Fibroblast of gingiva (primary cell): ENCODE results near the gene EIF5A2.

Experiments used
- DNase-seq: peaks from one replicate; pipeline ENCODE4 v3.0.0-alpha.2; 2011; ENCODE audit warnings: low read depth

The EIF5A2 gene

DNA sequence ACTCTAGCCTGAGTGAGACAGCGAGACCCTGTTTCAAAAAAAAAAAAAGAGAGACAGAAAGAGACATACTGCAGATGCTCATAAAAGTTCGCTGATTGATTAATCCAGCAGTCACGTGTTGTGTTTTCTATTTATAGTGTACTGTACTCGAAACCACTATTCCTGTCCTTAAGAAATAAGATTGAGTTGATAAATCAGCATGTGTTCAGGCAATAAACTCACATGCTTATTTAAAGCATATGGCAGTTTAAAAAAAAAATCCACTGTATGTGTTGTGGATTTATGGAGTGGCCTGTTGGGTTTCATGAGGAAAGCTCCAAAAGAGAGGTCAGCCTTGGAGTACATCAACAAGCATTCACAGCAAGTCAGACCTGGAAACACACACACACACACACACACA, 56.1 kb downstream of the EIF5A2 start:
- no peak for DNase-seq

DNA sequence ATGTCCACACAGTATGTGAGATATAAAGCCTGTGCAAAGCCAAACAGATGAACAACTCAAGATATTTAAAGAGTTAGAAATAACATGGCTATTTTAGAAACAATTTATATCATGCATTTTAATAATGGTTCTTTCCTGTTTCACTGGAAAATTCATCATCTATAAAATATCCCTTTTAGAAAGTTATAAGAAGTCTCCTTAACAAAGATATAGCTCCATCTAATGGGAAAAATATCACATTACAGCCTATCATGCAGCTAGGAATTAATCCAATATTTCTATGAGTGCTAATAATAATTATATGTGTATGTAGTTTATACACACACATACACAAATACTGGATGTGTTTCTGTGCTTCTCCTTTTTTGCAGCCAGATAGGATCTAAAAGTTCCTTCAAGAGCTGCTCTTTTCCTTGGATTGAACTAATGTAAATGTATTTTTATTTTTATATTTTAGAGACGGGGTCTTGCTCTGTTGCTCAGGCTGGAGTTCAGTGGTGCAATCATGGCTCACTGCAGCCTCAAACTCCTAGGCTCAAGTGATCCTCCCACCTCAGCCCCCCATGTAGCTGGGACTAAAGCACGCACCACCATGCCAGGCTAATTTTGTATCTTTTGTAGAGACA, 60.0 kb downstream of the EIF5A2 start:
- no peak for DNase-seq

DNA sequence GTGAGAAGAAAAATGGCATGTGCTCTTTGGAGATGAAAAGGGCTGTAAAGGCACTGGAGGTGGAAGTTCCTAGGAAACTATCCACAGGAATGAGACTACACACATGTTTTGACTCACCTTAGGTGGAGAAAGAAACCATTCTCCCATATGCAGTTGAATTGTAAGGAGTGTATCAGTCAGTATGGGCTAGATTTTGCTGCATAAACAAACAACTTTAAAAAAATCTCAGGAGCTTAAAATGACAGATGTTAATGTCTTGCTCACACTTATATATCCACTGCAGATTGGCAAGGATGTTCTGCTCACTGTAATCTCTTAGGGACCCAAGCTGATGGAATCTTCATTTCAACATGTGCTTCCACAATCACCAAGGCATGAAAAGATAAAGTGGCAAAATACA, 64.1 kb downstream of the EIF5A2 start:
- DNase-seq, result no peak

DNA sequence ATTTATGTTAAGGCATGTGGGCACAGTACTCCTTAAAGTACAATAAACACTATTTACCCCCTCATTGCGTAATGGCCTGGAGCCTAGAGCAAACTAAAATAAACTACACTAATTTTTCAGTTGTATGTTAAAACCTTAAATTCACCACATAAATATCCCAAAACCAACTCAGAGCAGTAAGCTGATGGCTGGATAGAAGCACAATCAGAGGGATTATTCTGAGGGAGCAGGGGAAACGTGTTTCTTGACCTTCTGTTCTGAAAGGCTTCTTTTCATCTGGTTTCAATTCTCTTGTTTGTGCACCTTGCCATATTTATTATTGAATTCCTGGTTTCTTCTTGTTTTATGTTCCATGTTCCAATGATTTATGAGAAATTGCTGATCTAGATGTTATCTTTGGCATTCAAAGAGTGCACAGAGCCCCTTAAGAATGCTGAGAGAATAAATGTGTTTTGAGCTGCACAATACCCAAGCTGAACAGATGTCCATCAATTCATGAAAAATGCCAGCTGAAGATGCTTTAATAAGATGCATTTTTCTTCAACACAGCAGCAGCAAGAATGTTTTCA, 68.1 kb downstream of the EIF5A2 start:
- peak; percentile 55 for DNase-seq

DNA sequence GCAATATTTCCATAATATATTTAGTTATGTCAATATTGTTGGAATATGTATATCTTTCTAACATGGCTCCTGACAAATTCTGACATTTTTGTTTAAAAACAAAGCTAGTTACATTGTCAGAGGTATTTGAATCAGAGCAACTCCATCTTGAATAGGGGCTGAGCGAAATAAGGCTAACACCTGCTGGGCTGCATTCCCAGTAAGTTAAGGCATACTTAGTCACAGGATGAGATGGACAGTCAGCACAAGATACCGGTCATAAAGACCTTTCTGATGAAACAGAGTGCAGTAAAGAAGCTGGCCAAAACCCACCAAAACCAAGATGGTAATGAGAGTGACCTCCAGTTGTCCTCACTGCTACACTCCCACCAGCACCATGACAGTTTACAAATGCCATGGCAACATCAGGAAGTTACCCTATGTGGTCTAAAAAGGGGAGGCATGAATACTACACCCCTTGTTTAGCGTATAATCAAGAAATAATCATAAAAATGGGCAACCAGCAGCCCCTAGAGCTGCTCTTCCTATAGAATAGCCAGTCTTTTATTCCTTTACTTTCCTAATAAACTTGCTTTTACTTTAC, 68.8 kb downstream of the EIF5A2 start:
- DNase-seq, result no peak
